HL-60/S4 treated with retinoic acid at 250 ng/mL for 4 days and 3 days (cell line): Measurements from ENCODE around the gene ACTL10.
"Not testable (repeated sequence)": the region's sequence is repeated elsewhere in the genome, so short reads cannot be mapped to it uniquely, and the experiment has no call there.

Experiments
- in situ Hi-C: fragments of 300-500 bp; cut with MboI; formaldehyde crosslinking; loops from 2 replicates; pipeline ENCODE4 v1.7.0; 2022; ENCODE audit warnings: low sequenced_read_pairs

The ACTL10 gene

GRCh38 chr20:33666293-33667244, at the start of gene ACTL10:
Gene ACTL10 (plus strand): TSS chr20:33666943. CDS start chr20:33667498, 555 bp downstream.
- in situ Hi-C loops = loop anchor here (10.0 kb wide), 1 partner anchor 212 kb away; no protein-coding TSS in a partner anchor

GRCh38 chr20:33621717-33622400, 44.9 kb upstream of the ACTL10 start:
- in situ Hi-C loops = no loop called here

GRCh38 chr20:33622705-33623365, 43.9 kb upstream of the ACTL10 start:
- in situ Hi-C loops = no loop called here

- in situ Hi-C loops = no loop called here
Observed at GRCh38 chr20:33624399-33624798, 42.3 kb upstream of the ACTL10 start.

- in situ Hi-C loops = no loop called here
Observed at GRCh38 chr20:33626190-33626589, 40.6 kb upstream of the ACTL10 start.

GRCh38 chr20:33627577-33628216, 39.0 kb upstream of the ACTL10 start:
- in situ Hi-C loops = no loop called here

GRCh38 chr20:33629533-33629932, 37.2 kb upstream of the ACTL10 start:
- in situ Hi-C loops = no loop called here

- in situ Hi-C loops = no loop called here
Observed at GRCh38 chr20:33629979-33630378, 36.8 kb upstream of the ACTL10 start.

GRCh38 chr20:33630507-33630906, 36.2 kb upstream of the ACTL10 start:
- in situ Hi-C loops = no loop called here

- in situ Hi-C loops = not testable (repeated sequence)
Observed at GRCh38 chr20:33631910-33632309, 34.8 kb upstream of the ACTL10 start.

- in situ Hi-C loops = no loop called here
Observed at GRCh38 chr20:33635341-33635740, 31.4 kb upstream of the ACTL10 start.

GRCh38 chr20:33636776-33637175, 30.0 kb upstream of the ACTL10 start:
- in situ Hi-C loops = no loop called here

- in situ Hi-C loops = no loop called here
Observed at GRCh38 chr20:33640287-33640686, 26.5 kb upstream of the ACTL10 start.

- in situ Hi-C loops = no loop called here
Observed at GRCh38 chr20:33644313-33645071, 22.3 kb upstream of the ACTL10 start.

- in situ Hi-C loops = no loop called here
Observed at GRCh38 chr20:33645072-33645358, 21.7 kb upstream of the ACTL10 start.

GRCh38 chr20:33645396-33645795, 21.3 kb upstream of the ACTL10 start:
- in situ Hi-C loops = no loop called here

GRCh38 chr20:33646191-33646590, 20.6 kb upstream of the ACTL10 start:
- in situ Hi-C loops = no loop called here

- in situ Hi-C loops = not testable (repeated sequence)
Observed at GRCh38 chr20:33646959-33647602, 19.7 kb upstream of the ACTL10 start.

- in situ Hi-C loops = no loop called here
Observed at GRCh38 chr20:33647603-33648395, 18.9 kb upstream of the ACTL10 start.
